HepG2 (cell line): ENCODE results near the gene ENTPD1. TPM values are rescaled to one million over a fixed set of nuclear protein-coding genes. Genes with fewer than 3 reads are reported as not detected.

ENCODE experiments used
- ATAC-seq: fragments of 200-7000 bp; cut with Tn5 transposase; 3 replicates; pipeline ENCODE4 v1.9.1; 2020; ENCODE audit warnings: mild to moderate bottlenecking, moderate library complexity
- BruUV-seq: library from RNA; stranded (reverse); fragments of 400-500 nt; replicated peaks from 2 replicates; lab custom pipeline; 2021; lab: Mats Ljungman, UMichigan
- CTCF ChIA-PET: fragments of 300-600 bp; formaldehyde crosslinking; extraction: SDS; loops from one replicate; lab custom pipeline; 2021; ENCODE audit warnings: low total read pairs, inconsistent platforms, low intra/inter-chr PET ratio; lab: Yijun Ruan, JAX
- POLR2A ChIA-PET: fragments of 350-600 bp; sonication (Branson Sonifier 250); formaldehyde crosslinking; loops from one replicate; lab custom pipeline; 2020; ENCODE audit warnings: antibody characterized with exemption, inconsistent platforms; lab: Yijun Ruan, JAX
- DNase-seq: peaks from one replicate; pipeline ENCODE4 v3.0.0-alpha.2; 2015; ENCODE audit warnings: low spot score
- FAIRE-seq: peaks from 3 replicates; lab custom pipeline; 2011; peaks lifted over from hg19 to GRCh38; lab: Jason Lieb, UNC
- H2AFZ ChIP-seq: one replicate; pipeline ENCODE4 v1.6.1; 2011; ENCODE audit warnings: low read length, inconsistent platforms
- H3K27ac ChIP-seq: fragments of 300-600 bp; 3 replicates; pipeline ENCODE4 v1.8.0; 2011; ENCODE audit warnings: mixed run types, mild to moderate bottlenecking, mixed read lengths, low read length, inconsistent platforms; ENCODE audit not compliant: insufficient read depth; ENCODE audit errors: extremely low read length
- H3K27me3 ChIP-seq, 2 experiments: fragments of 200-600 bp in 1 of 2; 2 replicates in 1 of 2; 3 replicates in 1 of 2; pipeline versions ENCODE4 v1.6.0 to v1.8.0; 2011; ENCODE audit warnings: low read length in 2 of 2, mild to moderate bottlenecking in 2 of 2, moderate library complexity in 2 of 2, inconsistent platforms in 1 of 2; ENCODE audit not compliant: insufficient read depth in 2 of 2, control insufficient read depth in 1 of 2
- H3K36me3 ChIP-seq, 2 experiments: fragments of 200-600 bp in 1 of 2; replicated peaks in 1 of 2; 2 replicates in 1 of 2; 3 replicates in 1 of 2; pipeline versions ENCODE4 v1.5.1 to v1.8.0; 2011; ENCODE audit warnings: low read length in 2 of 2, inconsistent platforms in 1 of 2; ENCODE audit not compliant: insufficient read depth in 2 of 2, control insufficient read depth in 1 of 2
- H3K4me1 ChIP-seq: 2 replicates; pipeline ENCODE4 v1.5.1; 2012; ENCODE audit warnings: low read length, inconsistent platforms; ENCODE audit not compliant: insufficient read depth
- H3K4me2 ChIP-seq: 2 replicates; pipeline ENCODE4 v1.6.0; 2011; ENCODE audit warnings: low read depth, low read length, inconsistent platforms
- H3K4me3 ChIP-seq, 3 experiments: fragments of 200-600 bp in 1 of 3; sonication (generic), shearing (Covaris generic) in 1 of 3; replicated peaks in 1 of 3; 2 replicates each; pipeline ENCODE4 v1.5.1; 2011 to 2016; ENCODE audit warnings: low read length in 3 of 3, inconsistent platforms in 2 of 3, low read depth in 2 of 3, mild to moderate bottlenecking in 2 of 3, control low read depth in 1 of 3, mixed read lengths in 1 of 3; ENCODE audit not compliant: insufficient read depth in 1 of 3
- H3K79me2 ChIP-seq: one replicate; pipeline ENCODE4 v1.6.1; 2011; ENCODE audit warnings: low read length, inconsistent platforms; ENCODE audit not compliant: insufficient read depth
- H3K9ac ChIP-seq: 2 replicates; pipeline ENCODE4 v1.6.0; 2011; ENCODE audit warnings: mild to moderate bottlenecking, low read depth, low read length, inconsistent platforms; ENCODE audit not compliant: insufficient read depth
- H3K9me3 ChIP-seq: 2 replicates; pipeline ENCODE4 v1.5.1; 2012; ENCODE audit warnings: mild to moderate bottlenecking, low read length
- H4K20me1 ChIP-seq: 2 replicates; pipeline ENCODE4 v1.6.0; 2011; ENCODE audit warnings: inconsistent platforms, mild to moderate bottlenecking, low read length, moderate library complexity; ENCODE audit not compliant: insufficient read depth
- ERF ChIP-seq: IDR thresholded peaks from 2 replicates; pipeline ENCODE4 v1.6.1; 2018; ENCODE audit warnings: missing biosample characterization, missing genetic modification reagents
- GATAD2A ChIP-seq: IDR thresholded peaks from 2 replicates; pipeline ENCODE4 v1.6.1; 2016
- HDAC2 ChIP-seq: sonication (generic); formaldehyde crosslinking; IDR thresholded peaks from 2 replicates; pipeline ENCODE4 v1.4.0; 2020; ENCODE audit warnings: missing genetic modification reagents
- HMGXB3 ChIP-seq: sonication (generic); formaldehyde crosslinking; IDR thresholded peaks from 2 replicates; pipeline ENCODE4 v1.4.0; 2020; ENCODE audit warnings: missing genetic modification reagents, borderline replicate concordance
- SRY ChIP-seq: sonication (generic); formaldehyde crosslinking; IDR thresholded peaks from 2 replicates; pipeline ENCODE4 v1.8.0; 2022; ENCODE audit warnings: mild to moderate bottlenecking, missing genetic modification reagents
- TCF7L2 ChIP-seq: IDR thresholded peaks from 2 replicates; pipeline ENCODE4 v1.6.1; 2011; ENCODE audit warnings: mild to moderate bottlenecking, low read depth, low read length, moderate library complexity
- WGBS: methylation state at CpG from one replicate; pipeline ENCODE4 v1.1.6; 2017; ENCODE audit warnings: low lambda C conversion rate; 5-methylcytosine and 5-hydroxymethylcytosine counted together
- in situ Hi-C: cut with HindIII; loops from 2 replicates; pipeline ENCODE4 v1.10.0; 2017; ENCODE audit warnings: low pct_unique_long_range_greater_than_20kb; ENCODE audit not compliant: extremely low pct_ligation_motif_present
- intact Hi-C: fragments of 100-400 bp; cut with micrococcal nuclease; formaldehyde crosslinking; loops from one replicate; pipeline ENCODE4 v1.10.0; 2022; ENCODE audit not compliant: unreplicated experiment
- polyA plus RNA-seq, 8 experiments: library from polyadenylated mRNA; depleted of rRNA in 3 of 8; stranded (reverse) in 7 of 8; unstranded in 1 of 8; fragments of >200 nt; fragmentation: Illumina TruSeq in 4 of 8; extraction: Trizol in 4 of 8; gene quantifications; 2 replicates each; pipeline versions ENCODE4 v1.2.1 to v1.2.3, GENCODE V29; 2011 to 2016; ENCODE audit warnings: low read depth in 4 of 8, missing spikeins in 1 of 8, mixed read lengths in 1 of 8; ENCODE audit not compliant: insufficient read depth in 1 of 8
- total RNA-seq, 5 experiments: library from RNA; depleted of rRNA; stranded (reverse); fragments of >200 nt; fragmentation: Illumina TruSeq; extraction: Trizol; gene quantifications; 2 replicates each; pipeline ENCODE4 v1.2.3, GENCODE V29; 2016; ENCODE audit warnings: low read depth in 1 of 5
- TF ChIP-seq, protein P1 (sequence below): IDR thresholded peaks from 2 replicates; pipeline ENCODE4 v1.4.0; 2020; ENCODE audit warnings: mild to moderate bottlenecking, missing genetic modification reagents
- TF ChIP-seq, protein P2 (sequence below), 2 experiments: fragments of 450-650 bp in 1 of 2; sonication (generic) in 1 of 2; formaldehyde crosslinking; IDR thresholded peaks; 2 replicates each; pipeline versions ENCODE4 v1.5.0 to v1.8.0; 2020 to 2022; ENCODE audit warnings: mild to moderate bottlenecking in 1 of 2, missing genetic modification reagents in 1 of 2
- TF ChIP-seq, protein P3 (sequence below): sonication (generic); formaldehyde crosslinking; IDR thresholded peaks from 2 replicates; pipeline ENCODE4 v1.8.1; 2022; ENCODE audit warnings: low read depth, mild to moderate bottlenecking, missing genetic modification reagents

Gene ENTPD1
- total and polyA plus RNA-seq, 2 of the 13 experiments (the other 11 are each of a cell fraction or from before 2014, with no cell fraction given), result 0.07 TPM

GRCh38 chr10:95864906-95865813 lies 109.2 kb downstream of the ENTPD1 start:
- Histone ChIP-seq H3K27ac (peak overlapping the region; percentile 11), H3K4me3 (no peak overlapping the region), H3K79me2 (no peaks in the 10 kb centered on the region), H3K27me3 (no peaks in the 10 kb centered on the region), H4K20me1 (no peaks in the 10 kb centered on the region; the same call in 1 of the 2 replicates), H3K4me1 (peaks cover 23% of the 10 kb centered on the region), H3K4me2 (peak overlapping the region; percentile 47), H2AFZ (peak overlapping the region; percentile 9), H3K9me3 (no peaks in the 10 kb centered on the region), H3K36me3 (no peaks in the 10 kb centered on the region), H3K9ac (no peak overlapping the region)
- ATAC-seq (peak; percentile 90), FAIRE-seq (no peak), DNase-seq (peak; percentile 76)
- ChIA-PET POLR2A (interaction anchor here (1.0 to 2.7 kb wide), 4 partner anchors 28 to 173 kb away, joined by 3 to 11 read pairs (median 4); partner anchors contain the start of genes CC2D2B and TCTN3), CTCF (interaction anchor here (2.4 kb wide), 1 partner anchor 171 kb away, joined by 41 read pairs; the partner anchor contains the start of gene TCTN3)
- intact Hi-C loops, result loop anchor here (1.0 to 5.0 kb wide), 2 partner anchors 37 to 171 kb away; no protein-coding TSS in a partner anchor
- no TSS peak for BruUV-seq
- 43% methylated on average over 7 of the region's 7 CpGs for WGBS
- in situ Hi-C loops, result loop anchor here (25.0 kb wide), 1 partner anchor 453 kb away; no protein-coding TSS in a partner anchor
- TF ChIP-seq HDAC2 (CRISPR knock-in tag) (peak; percentile 37; the same call in 1 of the 2 replicates), ERF (CRISPR knock-in tag) (peak; percentile 46; the same call in 1 of the 2 replicates), HMGXB3 (CRISPR knock-in tag) (peak; percentile 75; the same call in 1 of the 2 replicates), TCF7L2 (no peak), SRY (CRISPR knock-in tag) (no peak), GATAD2A (peak; percentile 58)
- TF ChIP-seq, protein P1, sequence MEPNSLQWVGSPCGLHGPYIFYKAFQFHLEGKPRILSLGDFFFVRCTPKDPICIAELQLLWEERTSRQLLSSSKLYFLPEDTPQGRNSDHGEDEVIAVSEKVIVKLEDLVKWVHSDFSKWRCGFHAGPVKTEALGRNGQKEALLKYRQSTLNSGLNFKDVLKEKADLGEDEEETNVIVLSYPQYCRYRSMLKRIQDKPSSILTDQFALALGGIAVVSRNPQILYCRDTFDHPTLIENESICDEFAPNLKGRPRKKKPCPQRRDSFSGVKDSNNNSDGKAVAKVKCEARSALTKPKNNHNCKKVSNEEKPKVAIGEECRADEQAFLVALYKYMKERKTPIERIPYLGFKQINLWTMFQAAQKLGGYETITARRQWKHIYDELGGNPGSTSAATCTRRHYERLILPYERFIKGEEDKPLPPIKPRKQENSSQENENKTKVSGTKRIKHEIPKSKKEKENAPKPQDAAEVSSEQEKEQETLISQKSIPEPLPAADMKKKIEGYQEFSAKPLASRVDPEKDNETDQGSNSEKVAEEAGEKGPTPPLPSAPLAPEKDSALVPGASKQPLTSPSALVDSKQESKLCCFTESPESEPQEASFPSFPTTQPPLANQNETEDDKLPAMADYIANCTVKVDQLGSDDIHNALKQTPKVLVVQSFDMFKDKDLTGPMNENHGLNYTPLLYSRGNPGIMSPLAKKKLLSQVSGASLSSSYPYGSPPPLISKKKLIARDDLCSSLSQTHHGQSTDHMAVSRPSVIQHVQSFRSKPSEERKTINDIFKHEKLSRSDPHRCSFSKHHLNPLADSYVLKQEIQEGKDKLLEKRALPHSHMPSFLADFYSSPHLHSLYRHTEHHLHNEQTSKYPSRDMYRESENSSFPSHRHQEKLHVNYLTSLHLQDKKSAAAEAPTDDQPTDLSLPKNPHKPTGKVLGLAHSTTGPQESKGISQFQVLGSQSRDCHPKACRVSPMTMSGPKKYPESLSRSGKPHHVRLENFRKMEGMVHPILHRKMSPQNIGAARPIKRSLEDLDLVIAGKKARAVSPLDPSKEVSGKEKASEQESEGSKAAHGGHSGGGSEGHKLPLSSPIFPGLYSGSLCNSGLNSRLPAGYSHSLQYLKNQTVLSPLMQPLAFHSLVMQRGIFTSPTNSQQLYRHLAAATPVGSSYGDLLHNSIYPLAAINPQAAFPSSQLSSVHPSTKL (CRISPR knock-in tag), result peak; percentile 17; the same call in 1 of the 2 replicates
- TF ChIP-seq, protein P2, sequence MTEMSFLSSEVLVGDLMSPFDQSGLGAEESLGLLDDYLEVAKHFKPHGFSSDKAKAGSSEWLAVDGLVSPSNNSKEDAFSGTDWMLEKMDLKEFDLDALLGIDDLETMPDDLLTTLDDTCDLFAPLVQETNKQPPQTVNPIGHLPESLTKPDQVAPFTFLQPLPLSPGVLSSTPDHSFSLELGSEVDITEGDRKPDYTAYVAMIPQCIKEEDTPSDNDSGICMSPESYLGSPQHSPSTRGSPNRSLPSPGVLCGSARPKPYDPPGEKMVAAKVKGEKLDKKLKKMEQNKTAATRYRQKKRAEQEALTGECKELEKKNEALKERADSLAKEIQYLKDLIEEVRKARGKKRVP (CRISPR knock-in tag; IDR thresholded peaks at IDR 0.05), result peak in 1 of 2 experiments; percentile 81; a peak in 2 of 4 replicates
- TF ChIP-seq, protein P3, sequence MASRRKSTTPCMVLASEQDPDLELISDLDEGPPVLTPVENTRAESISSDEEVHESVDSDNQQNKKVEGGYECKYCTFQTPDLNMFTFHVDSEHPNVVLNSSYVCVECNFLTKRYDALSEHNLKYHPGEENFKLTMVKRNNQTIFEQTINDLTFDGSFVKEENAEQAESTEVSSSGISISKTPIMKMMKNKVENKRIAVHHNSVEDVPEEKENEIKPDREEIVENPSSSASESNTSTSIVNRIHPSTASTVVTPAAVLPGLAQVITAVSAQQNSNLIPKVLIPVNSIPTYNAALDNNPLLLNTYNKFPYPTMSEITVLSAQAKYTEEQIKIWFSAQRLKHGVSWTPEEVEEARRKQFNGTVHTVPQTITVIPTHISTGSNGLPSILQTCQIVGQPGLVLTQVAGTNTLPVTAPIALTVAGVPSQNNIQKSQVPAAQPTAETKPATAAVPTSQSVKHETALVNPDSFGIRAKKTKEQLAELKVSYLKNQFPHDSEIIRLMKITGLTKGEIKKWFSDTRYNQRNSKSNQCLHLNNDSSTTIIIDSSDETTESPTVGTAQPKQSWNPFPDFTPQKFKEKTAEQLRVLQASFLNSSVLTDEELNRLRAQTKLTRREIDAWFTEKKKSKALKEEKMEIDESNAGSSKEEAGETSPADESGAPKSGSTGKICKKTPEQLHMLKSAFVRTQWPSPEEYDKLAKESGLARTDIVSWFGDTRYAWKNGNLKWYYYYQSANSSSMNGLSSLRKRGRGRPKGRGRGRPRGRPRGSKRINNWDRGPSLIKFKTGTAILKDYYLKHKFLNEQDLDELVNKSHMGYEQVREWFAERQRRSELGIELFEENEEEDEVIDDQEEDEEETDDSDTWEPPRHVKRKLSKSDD (CRISPR knock-in tag), result no peak
